HCT116 (cell line): ENCODE measurements around the gene COBL.

ENCODE experiments used
- CTCF ChIP-seq, 3 experiments: fragments of 200-600 bp in 1 of 3; sonication (generic) in 1 of 3; IDR thresholded peaks in 2 of 3; conservative IDR thresholded peaks in 1 of 3; 2 replicates each; pipeline ENCODE4 v1.5.1; 2012 to 2017; ENCODE audit warnings: low read depth in 2 of 3, low read length in 2 of 3, antibody characterized with exemption in 1 of 3, borderline replicate concordance in 1 of 3, control low read depth in 1 of 3, mild to moderate bottlenecking in 1 of 3, mixed read lengths in 1 of 3, mixed run types in 1 of 3, moderate library complexity in 1 of 3; ENCODE audit not compliant: insufficient read depth in 1 of 3
- EZH2 ChIP-seq: fragments of 200-600 bp; sonication (generic); IDR thresholded peaks from 2 replicates; pipeline ENCODE4 v1.6.1; 2017; ENCODE audit warnings: antibody characterized with exemption, mixed run types
- REST ChIP-seq: IDR thresholded peaks from 2 replicates; pipeline ENCODE4 v1.6.1; 2012; ENCODE audit warnings: low read depth

GRCh38 chr7:51043461-51043860 is 273.1 kb downstream of the COBL start:
- TF ChIP-seq CTCF (IDR thresholded peaks at IDR 0.05 in 2 of 3, conservative IDR thresholded peaks at IDR 0.05 in 1 of 3; ENCODE audit: borderline replicate concordance in 1 of 3, insufficient read depth in 1 of 3, low read depth in 2 of 3, low read length in 2 of 3) (no peak), REST (no peak), EZH2 (no peak)
